H1 (cell line): ENCODE measurements around the gene ATP1A1. TPM values are rescaled to one million over a fixed set of nuclear protein-coding genes. Genes with fewer than 3 reads are reported as not detected.

ENCODE experiments used
- ATF2 ChIP-seq: IDR thresholded peaks from 2 replicates; pipeline ENCODE4 v1.6.1; 2012; ENCODE audit warnings: low read length, inconsistent platforms
- KDM4A ChIP-seq: IDR thresholded peaks from one replicate; pipeline ENCODE4 v1.7.1; 2012; ENCODE audit warnings: low read depth, mild to moderate bottlenecking, moderate library complexity, low read length, inconsistent platforms; ENCODE audit not compliant: severe bottlenecking
- POU5F1 ChIP-seq: IDR thresholded peaks from 2 replicates; pipeline ENCODE4 v1.6.1; 2011; ENCODE audit warnings: low read depth, mild to moderate bottlenecking, low read length, moderate library complexity
- polyA plus RNA-seq, 7 experiments: library from polyadenylated mRNA; depleted of rRNA in 3 of 7; stranded (reverse) in 5 of 7; unstranded in 2 of 7; fragments of >200 nt in 5 of 7; fragments of 200-250 nt in 2 of 7; gene quantifications; 1 replicate in 5 of 7; 2 replicates in 1 of 7; 4 replicates in 1 of 7; pipeline versions ENCODE4 v1.2.1 to v1.2.3, GENCODE V29; 2011 to 2013; ENCODE audit warnings: missing spikeins in 2 of 7, mixed read lengths in 2 of 7
- total RNA-seq: library from RNA; stranded (reverse); fragmentation: NEBNext Ultra II Directional; extraction: Animal tissue kit (Norgen Biotek cat#: 25700); gene quantifications from 2 replicates; pipeline ENCODE4 v1.2.1, GENCODE V29; 2021

Gene ATP1A1
- total and polyA plus RNA-seq, 2 of the 8 experiments (the other 6 are each of a cell fraction or from before 2014, with no cell fraction given) = 222 to 325 TPM

- TF ChIP-seq KDM4A (no peak), ATF2 (no peak), POU5F1 (no peak)
- TF ChIP-seq, all 59 proteins: peak for 0
These were observed 56.9 kb downstream of the ATP1A1 start (continued) for GRCh38 chr1:116429821-116430374.
